Activated CD4-positive, alpha-beta T cell treated with anti-CD3 and anti-CD28 coated beads for 48 hours (primary cell): Measurements from ENCODE around the gene TMEM63C.

Source experiments
- DNase-seq: peaks from one replicate; pipeline ENCODE4 v3.0.0-alpha.2; 2020

Gene TMEM63C

DNA sequence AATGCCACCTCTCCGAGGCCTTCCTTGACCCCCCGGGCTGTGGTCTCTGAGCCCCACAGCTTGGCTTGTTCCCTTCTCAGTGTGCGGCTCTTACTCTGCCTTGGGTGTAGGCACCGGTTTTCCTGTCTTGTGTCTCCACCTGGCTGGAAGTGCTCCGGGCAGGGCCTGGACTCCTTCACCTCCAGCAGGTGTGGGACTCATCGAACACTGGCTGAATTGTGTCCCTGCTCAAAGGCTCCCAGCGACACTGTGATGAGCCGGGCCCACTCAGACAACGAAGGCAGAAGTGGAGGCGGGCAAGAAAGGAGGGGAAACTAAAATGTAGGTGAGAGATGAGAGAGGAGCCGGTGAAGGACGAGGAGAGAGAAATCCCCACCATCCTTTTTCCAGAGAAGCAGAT is 18.0 kb downstream of the TMEM63C start:
- no peak for DNase-seq

DNA sequence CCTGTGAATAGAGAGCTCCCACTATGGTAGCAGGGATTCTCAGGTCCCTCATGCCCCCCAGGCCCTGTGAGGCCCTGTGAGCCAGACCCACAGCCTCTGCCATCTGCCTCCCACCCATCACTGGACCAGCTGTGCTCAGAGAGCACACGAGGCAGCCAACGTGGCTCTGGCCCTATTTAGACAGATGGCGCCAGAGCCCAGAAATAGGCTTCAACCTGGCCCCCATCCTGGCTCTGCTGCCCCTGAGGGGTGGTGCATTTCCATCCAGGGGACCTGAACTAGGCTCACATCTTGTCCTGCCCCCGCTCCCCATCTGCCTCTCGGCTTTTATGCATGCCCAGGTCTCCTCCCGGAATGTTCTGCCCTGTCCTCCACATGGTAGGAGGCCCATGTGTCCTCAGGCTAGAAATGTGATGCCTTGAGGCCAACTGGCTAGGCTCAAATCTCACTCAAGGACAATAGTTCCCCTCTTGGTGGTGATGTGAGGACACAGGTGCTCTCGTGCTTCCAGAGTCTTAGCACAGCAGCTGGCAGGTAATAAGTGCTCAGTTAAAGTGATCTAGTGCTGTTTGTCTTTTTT is 18.9 kb downstream of the TMEM63C start:
- no peak for DNase-seq

DNA sequence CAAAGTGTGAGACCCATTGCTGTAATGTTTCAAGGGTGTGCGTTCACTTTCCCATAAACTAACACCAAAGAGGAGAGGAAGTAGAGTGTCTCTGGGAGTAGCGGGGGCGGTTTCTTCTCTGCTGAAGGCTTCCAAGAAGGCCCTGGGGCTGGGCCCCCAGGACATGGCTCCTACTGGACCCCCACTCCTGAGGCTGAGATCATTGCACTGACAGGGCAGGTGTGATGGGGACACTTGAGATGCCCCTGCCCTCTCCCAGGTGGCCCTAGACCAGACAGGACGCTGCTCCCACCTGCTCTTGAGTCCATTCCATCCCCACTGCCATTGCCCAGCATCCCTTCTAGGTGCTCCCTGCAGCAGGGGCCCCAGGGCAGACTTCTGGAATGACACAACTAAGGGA is 20.1 kb downstream of the TMEM63C start:
- no peak for DNase-seq

DNA sequence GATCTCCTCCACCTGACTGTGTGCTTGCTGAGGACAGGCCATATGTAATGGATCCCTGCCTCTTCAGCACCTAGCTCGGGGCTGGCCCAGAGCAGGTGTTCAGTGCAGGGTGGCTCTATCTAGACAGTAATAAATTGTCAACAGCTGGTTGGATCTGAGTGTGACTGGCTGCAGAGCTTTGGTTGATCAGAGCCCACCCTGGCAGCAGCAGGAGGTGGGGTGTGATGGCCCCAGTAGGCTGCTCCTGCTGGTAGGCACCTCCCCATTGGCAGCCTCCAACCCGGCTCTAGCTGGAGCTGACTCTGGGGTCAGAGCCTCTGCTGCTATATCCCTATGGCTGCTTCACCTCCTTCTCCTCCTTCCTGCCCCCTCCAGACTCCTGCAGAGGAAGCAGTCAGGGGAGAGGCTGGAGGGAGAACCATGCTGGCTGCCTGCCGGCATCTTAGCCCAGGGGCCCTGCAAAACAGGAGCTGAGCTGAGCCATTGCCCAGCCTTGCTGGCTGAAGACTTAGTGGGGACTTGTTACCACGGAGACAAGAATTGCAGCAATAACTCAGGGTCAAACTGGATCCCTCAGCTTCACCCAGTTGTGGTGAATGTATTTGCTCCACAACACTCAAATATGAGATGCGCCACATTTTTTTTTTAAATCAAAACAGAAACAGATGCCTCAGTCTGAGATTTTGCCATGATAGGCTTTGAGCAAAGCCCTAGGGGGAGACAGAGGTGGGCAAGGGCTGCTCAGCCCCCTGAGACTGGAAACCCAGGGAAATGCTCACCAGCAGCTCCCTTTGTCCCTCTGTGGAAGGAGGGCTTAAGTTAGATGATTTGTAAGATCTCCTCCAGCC is 22.2 kb downstream of the TMEM63C start:
- no peak for DNase-seq

DNA sequence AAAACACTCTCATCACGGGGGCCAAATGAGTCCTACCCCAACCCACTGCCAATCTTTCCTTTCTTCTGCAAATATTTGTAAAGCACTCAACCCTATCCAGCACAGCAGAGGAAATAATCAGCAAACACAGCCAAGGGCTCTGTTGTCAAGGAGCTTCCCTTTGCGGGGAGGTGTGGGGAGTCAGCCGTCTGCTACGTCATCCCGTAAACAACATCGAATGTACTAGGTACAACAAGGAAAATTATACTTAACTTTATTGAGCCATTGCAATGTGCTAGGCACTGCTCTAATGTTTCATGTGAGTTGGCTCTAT is 22.8 kb downstream of the TMEM63C start:
- DNase-seq, result no peak

DNA sequence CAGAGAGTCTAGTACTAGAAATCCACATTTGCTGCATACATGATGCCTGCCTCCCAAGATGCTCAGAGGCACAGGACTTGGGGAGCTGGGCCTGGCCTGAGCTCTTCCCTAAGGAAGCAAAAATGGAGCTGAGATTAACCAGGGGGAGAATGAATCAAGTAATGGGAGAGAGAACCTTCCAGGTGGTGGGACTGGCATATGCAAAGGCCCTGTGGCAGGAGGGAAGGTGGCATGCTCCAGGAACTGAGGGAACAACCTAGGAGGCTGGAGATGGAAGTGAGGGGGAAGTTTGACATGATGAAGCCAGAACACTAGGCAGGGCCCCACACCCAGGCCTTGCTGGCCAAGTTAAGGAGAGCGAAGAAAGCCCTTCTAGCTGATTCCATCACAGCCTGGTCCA is 23.3 kb downstream of the TMEM63C start:
- DNase-seq, result no peak

DNA sequence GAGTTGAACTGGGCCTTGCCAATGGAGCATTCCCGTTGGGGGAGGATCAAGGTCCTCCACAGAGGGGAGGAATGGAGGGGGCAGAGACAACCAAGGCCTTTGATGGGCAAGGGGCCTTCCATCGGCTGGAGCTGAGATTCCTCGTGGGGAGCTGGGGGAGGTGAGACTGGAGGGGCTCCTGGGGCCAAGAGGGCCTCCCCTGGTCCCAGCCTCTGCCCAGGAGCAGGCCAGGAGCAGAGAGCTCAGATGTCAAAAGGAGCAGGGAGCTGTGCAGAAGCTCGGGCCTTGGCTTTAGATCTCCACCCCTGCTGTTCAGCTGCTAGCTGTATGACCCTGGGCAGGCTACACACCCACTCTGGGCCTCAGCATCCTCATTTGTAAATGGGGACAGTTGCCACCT is 24.0 kb downstream of the TMEM63C start:
- DNase-seq, result no peak

DNA sequence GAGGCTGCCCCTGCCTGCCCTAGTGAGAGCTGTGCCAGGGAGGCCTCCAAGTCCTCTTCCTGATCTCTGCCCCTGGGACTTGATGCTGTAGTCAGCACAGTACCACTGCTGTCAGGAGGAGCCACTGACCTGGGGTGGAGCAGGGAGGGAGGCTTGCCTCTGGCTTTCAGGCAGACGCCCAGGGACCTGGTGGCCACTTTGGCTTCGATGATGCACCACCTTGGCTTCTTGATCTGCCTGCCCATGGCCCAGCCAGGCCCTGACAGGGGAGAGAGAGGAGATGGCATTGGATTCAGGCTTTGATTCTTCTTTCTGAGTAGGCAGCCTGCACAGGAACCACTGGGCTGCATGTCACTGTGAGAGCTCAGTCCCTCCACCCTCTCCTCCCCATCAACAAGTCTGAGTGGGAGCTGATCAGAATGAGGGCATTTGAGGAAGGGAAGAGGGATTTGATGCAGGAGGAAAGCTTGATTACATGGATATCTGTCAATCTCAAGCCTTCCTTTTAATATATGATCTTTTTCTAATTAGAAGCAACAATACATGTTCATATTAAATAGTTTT is 24.7 kb downstream of the TMEM63C start:
- no peak for DNase-seq

DNA sequence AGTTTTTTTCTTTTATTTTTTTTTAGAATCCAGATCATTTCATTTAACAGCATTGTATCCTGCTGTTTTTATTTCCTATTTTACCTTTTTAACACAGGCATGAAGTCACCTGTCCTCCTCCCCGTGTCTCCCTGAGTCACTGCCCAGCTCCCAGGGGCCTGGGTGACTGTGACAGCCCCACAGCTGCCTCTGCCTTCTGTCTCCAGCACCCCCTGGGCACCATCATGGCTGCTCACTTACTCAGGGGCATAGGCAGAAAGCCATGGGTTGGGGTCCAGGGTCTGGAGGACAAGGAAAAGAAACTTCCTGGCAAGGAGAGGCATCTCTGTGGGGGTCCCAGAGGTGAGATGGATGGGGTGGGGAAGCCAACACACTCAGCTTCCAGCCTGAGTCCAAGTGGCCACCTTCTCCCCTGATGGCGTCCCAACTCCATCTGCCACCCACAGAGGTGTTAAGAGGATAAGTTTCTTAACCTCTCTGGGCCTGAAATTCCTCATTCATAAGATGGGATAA is 25.3 kb downstream of the TMEM63C start:
- DNase-seq, result no peak

DNA sequence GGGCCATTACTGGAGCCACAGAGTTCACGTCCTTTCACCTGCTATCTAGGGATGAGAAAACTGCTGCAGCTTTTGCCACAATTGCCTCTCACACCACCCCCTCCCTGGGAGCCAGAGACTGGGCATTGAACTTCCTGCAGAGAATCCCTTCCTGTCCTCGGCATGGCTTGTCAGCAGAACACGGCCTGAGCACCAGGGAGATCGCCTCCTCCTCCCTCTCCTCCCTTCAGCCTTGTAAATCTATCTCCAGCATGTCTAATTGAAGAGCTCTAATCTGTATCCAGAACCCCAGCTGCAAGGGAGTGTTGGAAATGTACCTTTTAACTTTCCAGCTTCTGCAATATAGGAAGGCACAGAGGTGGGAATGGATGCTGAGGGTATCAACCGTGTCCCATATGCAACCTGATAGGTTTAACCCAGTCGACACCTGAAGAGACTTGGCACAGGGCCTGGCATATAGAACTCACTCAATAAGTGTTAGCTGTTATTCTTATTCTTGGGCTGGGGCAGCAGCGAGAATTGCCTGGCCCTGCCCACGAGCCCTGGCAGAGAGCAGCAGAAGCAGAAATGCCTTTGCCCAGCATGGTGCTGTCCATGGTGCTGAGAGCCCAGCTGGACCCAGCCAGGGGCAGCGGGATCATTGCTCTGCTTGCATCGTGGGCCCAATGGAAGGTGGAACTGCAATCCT is 26.8 kb downstream of the TMEM63C start:
- peak; percentile 64 for DNase-seq

DNA sequence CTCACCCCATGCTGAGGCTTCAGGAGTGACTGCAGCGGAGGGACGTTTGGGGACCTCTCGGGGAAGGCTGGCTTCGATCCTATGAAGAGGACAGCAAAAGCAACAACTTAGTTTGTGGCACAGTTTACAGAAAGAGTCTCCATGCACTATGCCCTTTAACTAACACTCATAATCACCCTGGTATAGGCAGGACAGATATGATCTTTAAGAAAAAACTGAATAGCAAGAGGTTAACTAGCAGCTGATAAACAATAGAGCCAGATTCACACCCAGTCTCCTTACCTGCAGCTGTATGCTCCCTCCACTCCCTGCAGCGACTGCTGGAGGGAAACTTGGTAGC is 27.4 kb downstream of the TMEM63C start:
- no peak for DNase-seq

DNA sequence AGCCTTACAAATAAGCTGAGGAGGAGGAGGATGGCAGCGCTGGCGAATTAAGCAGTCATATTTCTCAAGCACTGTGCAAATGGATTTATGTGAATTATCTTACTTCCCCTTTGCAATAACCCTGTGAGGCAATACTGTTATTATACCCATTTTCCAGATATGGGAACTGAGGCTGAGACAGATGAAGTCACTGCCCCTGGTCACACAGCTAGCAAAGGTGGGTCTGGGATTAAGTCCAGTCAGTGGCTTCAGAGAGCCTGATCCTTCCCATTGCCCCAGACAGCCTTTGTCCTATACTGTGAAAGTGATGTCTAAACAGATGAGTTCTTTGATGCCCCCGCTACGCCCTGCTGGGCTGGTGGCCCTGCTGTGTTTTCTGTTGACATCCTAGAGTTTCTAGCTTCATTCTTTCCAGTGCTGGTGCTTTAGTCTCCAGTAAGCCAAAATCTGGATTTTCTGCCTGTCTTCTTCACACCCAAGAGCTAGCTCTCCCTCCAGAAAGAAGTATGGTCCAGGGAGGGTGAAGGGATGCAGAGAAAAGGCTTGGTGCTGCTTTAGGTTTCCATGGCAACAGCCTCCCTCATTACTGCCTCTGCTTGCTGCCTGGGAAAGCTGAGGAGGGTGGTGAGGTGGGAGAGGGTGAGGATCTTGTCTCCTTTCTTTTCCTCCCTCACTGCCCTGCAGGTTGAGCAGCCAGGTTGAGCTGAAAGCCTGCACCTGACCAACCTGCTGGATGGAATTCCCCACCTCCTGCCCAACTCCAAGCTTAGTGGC is 30.7 kb downstream of the TMEM63C start:
- DNase-seq, result no peak

DNA sequence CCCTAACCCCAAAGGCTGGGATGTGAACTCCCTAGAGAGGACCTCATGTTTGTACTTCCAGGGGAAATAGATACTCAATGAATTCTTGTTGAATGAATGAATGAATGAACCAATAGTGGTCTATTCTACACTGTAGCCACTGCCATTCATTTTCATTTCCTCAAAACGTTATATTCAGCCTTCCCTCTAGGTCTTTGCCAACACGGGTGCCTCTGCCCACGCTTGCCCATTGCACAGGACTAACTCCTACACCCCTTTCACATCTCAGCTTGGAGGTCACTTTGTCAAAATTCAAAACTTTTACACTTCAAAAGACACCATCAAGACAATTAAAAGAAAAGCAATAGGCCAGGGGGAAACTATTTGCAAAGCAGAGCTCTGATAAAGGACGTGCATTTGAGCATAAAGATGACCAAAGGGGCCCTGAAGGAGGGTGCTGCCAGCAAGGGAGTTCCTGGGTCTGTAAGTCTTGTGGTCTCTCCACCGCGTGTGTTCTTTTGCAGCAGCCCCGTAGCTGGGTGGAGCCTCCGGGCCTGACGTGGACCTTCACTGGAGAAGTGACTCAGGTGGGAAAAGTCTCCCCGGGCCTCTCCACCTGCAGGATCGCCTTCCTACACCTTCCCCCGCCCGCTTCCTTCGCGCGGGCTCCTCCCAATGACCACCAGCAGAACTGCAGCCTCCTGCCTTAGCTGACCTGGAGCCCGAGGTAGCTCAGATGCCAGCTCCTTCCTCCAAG is 31.5 kb downstream of the TMEM63C start:
- peak; percentile 62 for DNase-seq

DNA sequence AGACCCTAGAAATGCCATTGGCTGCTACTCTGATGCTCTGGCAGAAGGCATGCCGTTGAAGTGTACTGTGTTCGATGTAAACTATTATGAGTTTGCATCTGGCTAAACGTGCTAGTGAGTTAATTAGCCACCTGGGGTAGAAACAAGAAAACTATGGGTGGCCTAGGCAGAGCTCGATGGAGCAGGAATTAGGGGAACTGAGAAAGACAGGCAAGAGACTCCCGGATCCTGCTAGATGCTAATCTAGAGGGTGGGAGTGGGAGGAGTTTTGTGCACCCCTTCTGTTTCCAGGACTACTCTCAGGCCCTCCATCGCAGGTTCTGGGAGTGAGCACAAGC is 32.0 kb downstream of the TMEM63C start:
- DNase-seq, result no peak

DNA sequence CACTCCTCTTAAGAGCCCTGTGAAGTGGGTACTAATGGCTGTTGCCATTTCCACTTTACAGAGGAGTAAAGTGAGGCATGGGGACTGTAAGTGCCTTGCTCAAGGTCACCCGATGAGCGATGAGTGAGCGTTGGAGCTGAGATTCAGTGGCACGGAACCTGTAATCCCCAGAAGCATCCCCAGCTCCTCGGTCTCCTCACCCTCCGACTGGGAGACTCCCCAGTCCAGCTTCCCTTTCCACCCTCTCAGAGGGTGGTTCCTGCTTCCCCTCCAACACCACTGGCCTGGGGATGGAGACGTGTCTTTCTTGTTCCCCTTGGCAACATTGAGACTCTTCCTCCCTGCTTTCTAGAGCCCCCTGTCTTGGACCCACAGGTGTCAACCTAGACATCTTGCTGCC is 32.6 kb downstream of the TMEM63C start:
- no peak for DNase-seq

DNA sequence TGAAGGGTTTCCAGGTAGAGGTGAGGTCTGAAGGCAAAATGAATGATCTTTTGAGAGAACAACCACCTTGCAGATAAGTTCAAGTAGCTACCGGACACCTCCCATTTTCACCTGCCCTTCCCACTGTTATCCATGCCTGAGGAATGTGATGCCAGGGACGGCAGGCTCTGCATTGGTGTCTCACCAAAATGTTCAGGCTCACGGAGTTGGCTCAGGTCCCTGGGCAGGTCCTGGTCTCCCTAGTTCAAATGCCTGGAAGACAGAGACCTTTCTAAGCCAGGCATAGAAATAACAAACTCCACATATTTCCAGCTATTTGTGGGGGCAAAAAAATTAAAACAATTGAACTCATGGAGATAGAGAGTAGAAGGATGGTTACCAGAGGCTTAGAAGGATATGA is 36.0 kb downstream of the TMEM63C start:
- no peak for DNase-seq

DNA sequence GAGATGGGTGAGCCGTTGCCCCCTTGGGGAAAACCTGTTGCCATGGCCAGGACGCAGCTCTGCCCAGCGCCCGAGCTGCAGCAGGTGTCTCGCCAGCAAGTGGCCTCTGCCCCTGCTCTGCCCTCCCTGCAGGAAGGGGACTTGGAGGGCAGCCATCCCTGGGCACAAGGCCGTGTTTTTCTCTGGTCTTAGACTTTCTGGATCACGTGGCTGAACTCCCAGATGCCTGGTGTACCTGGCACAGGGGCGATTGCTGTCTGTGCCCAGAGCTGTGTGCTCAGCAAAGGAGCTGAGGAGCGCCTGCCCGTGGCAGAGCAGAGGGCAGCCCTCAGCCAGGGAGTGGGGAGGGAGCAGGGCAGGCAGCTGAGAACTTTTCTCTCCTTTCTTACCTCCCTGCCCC is 38.0 kb downstream of the TMEM63C start:
- DNase-seq, result no peak

DNA sequence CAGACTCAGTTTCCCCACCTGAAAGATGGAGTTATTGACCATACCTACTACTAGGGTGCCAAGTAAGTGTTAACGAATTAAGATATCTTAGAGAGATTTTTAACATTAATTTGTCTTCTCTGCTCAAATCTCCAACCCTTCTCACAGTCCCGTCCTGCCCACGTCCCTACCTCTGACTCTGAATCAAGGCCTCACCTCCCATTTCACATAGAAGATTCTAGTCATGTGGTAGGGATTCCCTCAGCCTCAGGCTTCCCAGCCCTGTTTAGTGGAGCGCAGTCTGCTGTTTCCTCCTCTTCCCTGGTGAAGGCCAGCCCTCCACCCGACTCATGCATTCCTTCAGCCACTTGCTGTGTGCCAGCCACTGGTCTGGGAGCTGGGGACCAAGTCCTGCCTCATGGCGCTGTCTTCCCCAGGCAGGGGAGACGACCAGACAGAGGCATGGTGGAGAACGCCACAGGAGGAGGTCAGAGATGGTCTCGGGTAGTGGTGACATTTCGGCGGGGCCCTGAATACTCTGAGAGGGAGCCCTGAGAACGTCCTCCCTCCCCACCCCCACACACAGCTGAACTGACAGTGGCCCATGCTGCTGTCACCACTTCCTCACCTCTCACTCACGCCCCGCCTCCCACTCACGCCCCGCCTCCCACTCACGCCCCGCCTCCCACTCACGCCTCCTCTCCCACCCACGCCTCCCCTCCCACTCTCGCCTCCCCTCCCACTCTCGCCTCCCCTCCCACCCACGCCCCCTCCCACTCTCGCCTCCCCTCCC is 38.8 kb downstream of the TMEM63C start:
- peak; percentile 5 for DNase-seq

DNA sequence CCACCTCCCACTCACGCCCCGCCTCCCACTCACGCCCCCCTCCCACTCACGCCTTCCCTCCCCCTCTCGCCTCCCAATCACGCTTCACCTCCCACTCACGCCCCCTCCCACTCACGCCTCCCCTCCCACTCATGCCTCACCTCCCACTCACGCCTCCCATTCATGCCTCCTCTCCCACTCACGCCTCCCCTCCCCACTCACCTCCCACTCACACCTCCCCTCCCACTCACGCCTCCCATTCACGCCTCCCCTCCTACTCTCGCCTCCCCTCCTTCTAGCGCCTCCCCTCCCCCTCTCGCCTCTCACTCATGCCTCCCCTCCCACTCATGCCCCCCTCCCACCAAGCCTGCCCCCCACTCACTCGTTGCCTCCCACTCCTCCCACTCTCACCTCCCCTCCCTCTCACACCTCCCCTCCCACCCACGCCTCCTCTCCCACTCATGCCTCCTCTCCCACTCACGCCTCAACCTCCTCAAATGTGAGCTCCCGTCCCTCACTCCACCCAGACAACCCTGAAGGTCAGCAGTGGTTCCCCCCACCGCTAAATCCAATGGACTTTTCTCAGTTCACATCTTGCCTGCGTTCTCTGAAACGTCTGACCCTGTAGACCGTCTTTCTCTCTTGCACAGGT is 39.8 kb downstream of the TMEM63C start:
- DNase-seq, result no peak

DNA sequence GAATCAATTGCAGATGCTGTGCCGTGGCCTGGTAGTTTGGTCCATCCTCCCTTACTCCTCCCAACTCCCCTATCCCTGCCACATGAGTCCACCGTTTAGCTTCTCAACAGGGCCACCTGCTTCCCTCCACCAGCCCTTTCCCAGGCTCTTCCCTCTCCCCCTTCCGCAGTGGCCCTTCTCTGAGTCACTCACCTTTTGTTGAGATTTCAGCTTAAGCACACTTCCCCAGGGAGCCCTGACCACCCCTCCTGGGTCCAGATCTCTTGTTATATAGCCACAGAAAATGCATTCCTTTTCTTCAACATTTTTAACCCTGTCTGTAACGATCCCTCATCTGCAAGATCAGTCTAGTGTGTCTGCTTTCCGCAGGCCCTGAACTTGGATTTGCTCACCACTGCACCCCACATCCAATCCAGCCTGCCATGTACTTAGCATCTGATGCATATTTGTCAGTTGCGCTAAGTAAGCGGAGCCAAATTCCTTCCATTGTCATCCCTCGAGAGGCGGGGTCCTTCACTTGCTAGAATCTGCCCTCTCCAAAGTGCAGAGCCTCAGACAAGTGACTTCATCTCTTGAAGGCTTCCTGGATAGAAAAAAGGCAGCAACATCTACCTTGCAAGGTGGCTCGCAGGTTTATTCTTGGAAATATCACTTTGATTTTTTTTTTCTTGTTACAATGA is 41.1 kb downstream of the TMEM63C start:
- no peak for DNase-seq

DNA sequence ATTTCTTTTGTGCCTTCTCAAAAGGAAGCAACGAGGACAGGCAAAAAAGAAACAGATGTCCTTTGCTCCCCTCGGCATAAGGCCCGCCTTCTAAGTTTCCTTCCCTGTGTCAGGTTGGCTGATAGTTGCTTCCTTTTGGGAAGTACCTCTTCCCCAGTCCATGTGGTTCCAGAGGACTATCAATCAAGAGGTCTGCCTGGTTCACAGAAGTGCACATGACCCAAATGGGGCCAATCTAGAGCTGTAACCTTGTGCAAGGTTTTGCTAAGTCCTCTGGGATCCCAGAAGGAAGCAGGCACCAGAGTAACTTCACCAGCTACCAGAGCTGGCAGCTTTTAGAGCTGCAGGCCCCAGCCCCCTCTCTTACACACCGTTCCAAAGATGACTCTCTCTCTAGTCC is 42.6 kb downstream of the TMEM63C start:
- DNase-seq, result no peak
